Muscle of leg (tissue), 16 donors: ENCODE data around the gene KCNG1. TPM values are rescaled to one million over a fixed set of nuclear protein-coding genes. Genes with fewer than 3 reads are reported as not detected.

Source experiments
- DNase-seq: peaks from one replicate; pipeline ENCODE4 v3.0.0; 2013
- H3K27ac ChIP-seq: one replicate; pipeline ENCODE4 v1.5.1; 2013; ENCODE audit warnings: mild to moderate bottlenecking, low read length, control low read depth
- H3K27me3 ChIP-seq: one replicate; pipeline ENCODE4 v1.6.1; 2013; ENCODE audit warnings: low read length; ENCODE audit not compliant: control insufficient read depth, insufficient read depth
- H3K36me3 ChIP-seq: one replicate; pipeline ENCODE4 v1.6.1; 2013; ENCODE audit warnings: low read length; ENCODE audit not compliant: control insufficient read depth, insufficient read depth
- H3K4me1 ChIP-seq: one replicate; pipeline ENCODE4 v1.6.1; 2013; ENCODE audit warnings: low read length; ENCODE audit not compliant: control insufficient read depth, insufficient read depth
- H3K4me3 ChIP-seq: one replicate; pipeline ENCODE4 v1.5.1; 2013; ENCODE audit warnings: low read length, control low read depth
- H3K9me3 ChIP-seq: replicated peaks from 2 replicates; pipeline ENCODE4 v1.6.1; 2013; ENCODE audit warnings: low read depth, low read length; ENCODE audit not compliant: control insufficient read depth
- WGBS: methylation state at CpG from one replicate; pipeline ENCODE4 v1.1.5; 2013; ENCODE audit warnings: missing lambda C conversion rate; ENCODE audit not compliant: insufficient coverage; 5-methylcytosine and 5-hydroxymethylcytosine counted together
- long read RNA-seq, 11 donors: transcript quantifications; one replicate each; lab custom pipeline, GENCODE V29; 2026
- polyA plus RNA-seq, 8 donors: library from polyadenylated mRNA; unstranded; fragments of 120-200 nt; gene quantifications; one replicate each; pipeline versions ENCODE4 v1.2.1 to v1.2.3, GENCODE V29; 2013; ENCODE audit warnings: inconsistent platforms in 1 of 8, low replicate concordance in 1 of 8; ENCODE audit not compliant: insufficient read length in 8 of 8, insufficient read depth in 1 of 8
- total RNA-seq: library from RNA; stranded (reverse); fragments of 120-200 nt; gene quantifications from one replicate; pipeline ENCODE4 v1.2.4, GENCODE V29; 2013

KCNG1 gene
- total RNA-seq (0.44 TPM), polyA plus RNA-seq (1 to 10 TPM in 3 of 8 donors, under 1 TPM in 5; 0.27 to 2.2 (median 0.58) TPM)
- long read RNA-seq, donor 1 = 0 reads
- long read RNA-seq, donor 2 = 0 reads
- long read RNA-seq, donor 3 = 0 reads
- long read RNA-seq, donor 4 = 0 reads
- long read RNA-seq, donor 5, partial matches to known transcripts = 0 of 2 reads
- long read RNA-seq, donor 5, other reads (novel, unspliced or antisense) = 0 of 2 reads
- long read RNA-seq, donor 6 = 0 reads
- long read RNA-seq, donor 7 = 0 reads
- long read RNA-seq, donor 8 = 0 reads
- long read RNA-seq, donor 9 = 0 reads
- long read RNA-seq, donor 10 = 0 reads
- long read RNA-seq, donor 11 = 0 reads

GRCh38 chr20:51022803-51023616 lies at the start of gene KCNG1:
KCNG1 (minus strand) TSS chr20:51023107; CDS start chr20:51010338, 12,769 bp downstream.
- H3K27me3 ChIP-seq = peaks cover 90% of the 10 kb centered on the region
- peak within 1 kb of the TSS; percentile 18 for H3K4me3 ChIP-seq
- H3K4me1 ChIP-seq = peaks cover 7% of the 10 kb centered on the region
- H3K36me3 ChIP-seq = no peaks in the 10 kb centered on the region
- WGBS = under 1% methylated on average over 106 of the region's 108 CpGs
- no peak within 1 kb of the TSS for H3K27ac ChIP-seq
- peak; percentile 79 for DNase-seq
- H3K9me3 ChIP-seq = no peaks in the 10 kb centered on the region

- H3K9me3 ChIP-seq = peaks cover 2% of the 10 kb centered on the region
- no peak for DNase-seq
- H3K27ac ChIP-seq = no peak overlapping the region
- no peaks in the 10 kb centered on the region for H3K4me1 ChIP-seq
- WGBS = no CpG with 5 or more reads among the region's 4 CpGs
- peaks cover 9% of the 10 kb centered on the region for H3K27me3 ChIP-seq
- H3K36me3 ChIP-seq = no peaks in the 10 kb centered on the region
- no peak overlapping the region for H3K4me3 ChIP-seq
These were observed 47.7 kb upstream of the KCNG1 start for GRCh38 chr20:51070621-51071020.

GRCh38 chr20:51067792-51068191 lies 44.9 kb upstream of the KCNG1 start:
- Histone ChIP-seq H3K36me3 (no peaks in the 10 kb centered on the region), H3K4me3 (no peak overlapping the region), H3K27me3 (peaks cover 2% of the 10 kb centered on the region), H3K27ac (no peak overlapping the region), H3K4me1 (no peaks in the 10 kb centered on the region), H3K9me3 (no peaks in the 10 kb centered on the region)
- no peak for DNase-seq
- 67% methylated on average over 3 of the region's 5 CpGs for WGBS

- no peak overlapping the region for H3K4me3 ChIP-seq
- 100% methylated on average over 1 of the region's 4 CpGs for WGBS
- no peaks in the 10 kb centered on the region for H3K36me3 ChIP-seq
- no peaks in the 10 kb centered on the region for H3K9me3 ChIP-seq
- H3K4me1 ChIP-seq = no peaks in the 10 kb centered on the region
- H3K27me3 ChIP-seq = peaks cover 3% of the 10 kb centered on the region
- DNase-seq = no peak
- no peak overlapping the region for H3K27ac ChIP-seq
These were observed 42.7 kb upstream of the KCNG1 start for GRCh38 chr20:51065615-51066014.

- Histone ChIP-seq H3K4me1 (no peaks in the 10 kb centered on the region), H3K9me3 (no peaks in the 10 kb centered on the region), H3K27me3 (peaks cover 7% of the 10 kb centered on the region), H3K4me3 (no peak overlapping the region), H3K36me3 (no peaks in the 10 kb centered on the region), H3K27ac (no peak overlapping the region)
- DNase-seq = no peak
- WGBS = 93% methylated on average over 3 of the region's 5 CpGs
These were observed 41.2 kb upstream of the KCNG1 start for GRCh38 chr20:51064137-51064536.

GRCh38 chr20:51062065-51062464 lies 39.2 kb upstream of the KCNG1 start:
- Histone ChIP-seq H3K4me1 (no peaks in the 10 kb centered on the region), H3K27ac (no peak overlapping the region), H3K27me3 (peaks cover 15% of the 10 kb centered on the region), H3K36me3 (no peaks in the 10 kb centered on the region), H3K9me3 (no peaks in the 10 kb centered on the region), H3K4me3 (no peak overlapping the region)
- whole genome bisulfite sequencing = no CpG with 5 or more reads among the region's 7 CpGs
- DNase-seq = no peak

- Histone ChIP-seq H3K27me3 (peaks cover 15% of the 10 kb centered on the region), H3K9me3 (no peaks in the 10 kb centered on the region), H3K36me3 (no peaks in the 10 kb centered on the region), H3K27ac (no peak overlapping the region), H3K4me3 (no peak overlapping the region), H3K4me1 (no peaks in the 10 kb centered on the region)
- DNase-seq = peak; percentile 60
- WGBS = no CpG with 5 or more reads among the region's 5 CpGs
These were observed 38.6 kb upstream of the KCNG1 start for GRCh38 chr20:51061418-51062045.

GRCh38 chr20:51060301-51060700 lies 37.4 kb upstream of the KCNG1 start:
- no peak for DNase-seq
- Histone ChIP-seq H3K9me3 (no peaks in the 10 kb centered on the region), H3K27me3 (peaks cover 19% of the 10 kb centered on the region), H3K36me3 (no peaks in the 10 kb centered on the region), H3K27ac (no peak overlapping the region), H3K4me3 (no peak overlapping the region), H3K4me1 (no peaks in the 10 kb centered on the region)
- 64% methylated on average over 5 of the region's 5 CpGs for WGBS

GRCh38 chr20:51059862-51060261 lies 37.0 kb upstream of the KCNG1 start:
- Histone ChIP-seq H3K27ac (no peak overlapping the region), H3K4me1 (no peaks in the 10 kb centered on the region), H3K4me3 (no peak overlapping the region), H3K36me3 (no peaks in the 10 kb centered on the region), H3K9me3 (no peaks in the 10 kb centered on the region), H3K27me3 (peaks cover 19% of the 10 kb centered on the region)
- WGBS = no CpG with 5 or more reads among the region's 1 CpG
- peak; percentile 8 for DNase-seq

- no peaks in the 10 kb centered on the region for H3K4me1 ChIP-seq
- DNase-seq = no peak
- no peak overlapping the region for H3K27ac ChIP-seq
- H3K9me3 ChIP-seq = no peaks in the 10 kb centered on the region
- WGBS = 24% methylated on average over 4 of the region's 9 CpGs
- H3K36me3 ChIP-seq = no peaks in the 10 kb centered on the region
- no peak overlapping the region for H3K4me3 ChIP-seq
- peaks cover 22% of the 10 kb centered on the region for H3K27me3 ChIP-seq
These were observed 35.1 kb upstream of the KCNG1 start for GRCh38 chr20:51058017-51058416.
